Activated B cell treated with CpG ODN at 0.5 μM for 24 hours (primary cell): ENCODE measurements around the gene AGRN. TPM values are rescaled to one million over a fixed set of nuclear protein-coding genes. Genes with fewer than 3 reads are reported as not detected.

Experiments
- ATAC-seq: fragments of 200-7000 bp; cut with Tn5 transposase; one replicate; pipeline ENCODE4 v1.10.0; 2021; ENCODE audit warnings: low read depth, mild to moderate bottlenecking, moderate library complexity
- CTCF ChIA-PET: fragments of 350-600 bp; sonication (Branson Sonifier 250); formaldehyde crosslinking; loops from one replicate; lab custom pipeline; 2021; ENCODE audit warnings: antibody characterized with exemption; lab: Charles Lee
- POLR2A ChIA-PET: fragments of 350-600 bp; sonication (Branson Sonifier 250); formaldehyde crosslinking; loops from one replicate; lab custom pipeline; 2021; ENCODE audit warnings: antibody characterized with exemption; lab: Charles Lee
- DNase-seq: peaks from one replicate; pipeline ENCODE4 v3.0.0; 2022
- H3K27ac Mint-ChIP-seq: one replicate; pipeline ENCODE4 v1.8.0; 2020; ENCODE audit warnings: mixed read lengths
- H3K27me3 Mint-ChIP-seq: one replicate; pipeline ENCODE4 v1.8.0; 2021; ENCODE audit warnings: mixed read lengths
- H3K36me3 Mint-ChIP-seq: one replicate; pipeline ENCODE4 v1.8.0; 2021; ENCODE audit warnings: low read depth, mixed read lengths
- H3K4me1 Mint-ChIP-seq: one replicate; pipeline ENCODE4 v1.8.0; 2021; ENCODE audit warnings: mixed read lengths
- H3K4me3 Mint-ChIP-seq: one replicate; pipeline ENCODE4 v1.8.0; 2020; ENCODE audit warnings: mild to moderate bottlenecking, mixed read lengths
- H3K9me3 Mint-ChIP-seq: one replicate; pipeline ENCODE4 v1.8.0; 2020; ENCODE audit warnings: mixed read lengths
- intact Hi-C: fragments of 100-400 bp; cut with micrococcal nuclease; formaldehyde crosslinking; loops from one replicate; pipeline ENCODE4 v1.15.1; 2024
- total RNA-seq: library from RNA; stranded (reverse); gene quantifications from 2 replicates; pipeline ENCODE4 v1.2.3, GENCODE V29; 2022
- TF ChIP-seq, protein P1 (sequence below): fragments of 200-600 bp; IDR thresholded peaks from one replicate; pipeline ENCODE4 v1.8.0; 2022; ENCODE audit warnings: antibody characterized with exemption, mild to moderate bottlenecking

AGRN gene
- total RNA-seq, 1 donor from 2014 or later: 27.1 TPM

DNA sequence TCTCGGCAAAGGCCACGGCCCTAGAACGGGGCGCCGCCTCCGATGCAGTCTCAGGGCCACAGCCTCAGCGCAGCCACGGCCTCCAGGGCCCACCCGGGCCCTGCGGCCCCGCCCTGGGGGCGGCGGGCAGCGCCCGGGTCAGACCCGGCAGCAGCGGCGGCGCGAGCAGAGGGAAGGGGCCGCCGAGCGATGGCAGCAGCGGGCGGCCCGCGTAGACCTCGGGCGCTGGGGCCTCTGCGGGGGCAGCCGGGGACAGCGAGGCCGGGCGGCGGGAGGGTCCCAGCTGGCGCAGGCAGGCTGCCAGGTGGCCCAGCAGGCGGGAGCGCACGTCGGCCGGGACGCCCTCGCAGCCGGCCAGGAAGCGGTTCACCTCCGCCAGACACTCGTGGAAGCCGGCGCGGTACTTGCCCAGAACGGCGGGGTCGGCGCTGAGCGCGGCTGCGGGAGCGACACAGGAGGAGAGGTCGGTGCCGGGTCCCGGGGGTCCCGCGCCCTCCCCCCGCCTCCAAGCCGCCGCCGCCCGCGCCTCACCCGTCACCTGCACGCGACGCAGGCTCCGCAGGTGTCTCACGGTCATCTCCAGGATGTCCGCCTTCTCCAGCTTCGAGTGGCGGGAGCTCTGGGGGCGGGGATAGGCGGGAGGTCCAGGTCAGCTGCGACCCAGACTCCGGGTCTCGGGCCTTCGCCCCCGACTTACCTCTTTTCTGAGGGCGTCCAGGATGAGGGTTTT lies 20.8 kb upstream of the AGRN start:
- ATAC-seq: peak; percentile 8

DNA sequence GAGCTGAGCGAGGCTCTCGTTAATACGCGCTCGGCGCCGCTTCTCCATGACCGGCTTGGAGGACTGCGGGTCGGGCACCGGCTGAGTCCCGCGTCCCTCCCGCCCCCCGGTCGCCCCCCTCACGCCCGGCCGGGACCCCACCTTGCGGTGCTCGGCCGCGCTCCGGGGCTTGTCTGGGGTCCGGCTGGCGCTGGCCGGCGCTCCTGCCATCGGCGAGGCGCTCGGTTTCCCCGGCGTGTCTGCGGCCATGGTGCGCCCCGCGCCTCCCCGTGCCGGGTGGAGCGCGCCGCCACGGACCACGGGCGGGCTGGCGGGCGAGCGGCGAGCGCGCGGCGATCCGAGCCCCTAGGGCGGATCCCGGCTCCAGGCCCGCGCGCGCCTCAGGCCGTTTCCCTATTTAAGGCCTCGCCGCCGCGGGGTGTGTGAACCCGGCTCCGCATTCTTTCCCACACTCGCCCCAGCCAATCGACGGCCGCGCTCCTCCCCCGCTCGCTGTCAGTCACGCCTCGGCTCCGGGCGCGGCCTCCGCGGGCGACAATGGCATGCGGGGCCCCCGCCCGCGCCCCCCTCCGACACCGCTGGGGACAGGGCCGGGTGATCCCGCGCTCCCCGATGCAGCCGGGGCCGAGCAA lies 20.1 kb upstream of the AGRN start, which contains the start of gene HES4:
Gene HES4 (minus strand): TSS at position 373 of the 632 bp plus-strand sequence. CDS start 124 bp downstream, at position 249.
- POLR2A ChIA-PET: no interaction called here
- intact Hi-C loops: loop anchor here (2.0 kb wide), 1 partner anchor 13 kb away; the partner anchor contains the start of gene ISG15

More for the DNA sequence above, 20.8 kb upstream of the AGRN start:
- Mint-ChIP-seq H3K36me3 (no peaks in the 10 kb centered on the region), H3K27ac (no peak overlapping the region), H3K4me1 (peaks cover 15% of the 10 kb centered on the region), H3K27me3 (peaks cover 27% of the 10 kb centered on the region), H3K4me3 (peak overlapping the region; percentile 53), H3K9me3 (no peaks in the 10 kb centered on the region)
- TF ChIP-seq, protein P1, sequence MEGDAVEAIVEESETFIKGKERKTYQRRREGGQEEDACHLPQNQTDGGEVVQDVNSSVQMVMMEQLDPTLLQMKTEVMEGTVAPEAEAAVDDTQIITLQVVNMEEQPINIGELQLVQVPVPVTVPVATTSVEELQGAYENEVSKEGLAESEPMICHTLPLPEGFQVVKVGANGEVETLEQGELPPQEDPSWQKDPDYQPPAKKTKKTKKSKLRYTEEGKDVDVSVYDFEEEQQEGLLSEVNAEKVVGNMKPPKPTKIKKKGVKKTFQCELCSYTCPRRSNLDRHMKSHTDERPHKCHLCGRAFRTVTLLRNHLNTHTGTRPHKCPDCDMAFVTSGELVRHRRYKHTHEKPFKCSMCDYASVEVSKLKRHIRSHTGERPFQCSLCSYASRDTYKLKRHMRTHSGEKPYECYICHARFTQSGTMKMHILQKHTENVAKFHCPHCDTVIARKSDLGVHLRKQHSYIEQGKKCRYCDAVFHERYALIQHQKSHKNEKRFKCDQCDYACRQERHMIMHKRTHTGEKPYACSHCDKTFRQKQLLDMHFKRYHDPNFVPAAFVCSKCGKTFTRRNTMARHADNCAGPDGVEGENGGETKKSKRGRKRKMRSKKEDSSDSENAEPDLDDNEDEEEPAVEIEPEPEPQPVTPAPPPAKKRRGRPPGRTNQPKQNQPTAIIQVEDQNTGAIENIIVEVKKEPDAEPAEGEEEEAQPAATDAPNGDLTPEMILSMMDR: no peak
- intact Hi-C loops: loop anchor here (2.0 kb wide), 1 partner anchor 14 kb away; the partner anchor contains the start of gene ISG15
- no peak for DNase-seq
- POLR2A ChIA-PET: no interaction called here
- CTCF ChIA-PET: no interaction called here

DNA sequence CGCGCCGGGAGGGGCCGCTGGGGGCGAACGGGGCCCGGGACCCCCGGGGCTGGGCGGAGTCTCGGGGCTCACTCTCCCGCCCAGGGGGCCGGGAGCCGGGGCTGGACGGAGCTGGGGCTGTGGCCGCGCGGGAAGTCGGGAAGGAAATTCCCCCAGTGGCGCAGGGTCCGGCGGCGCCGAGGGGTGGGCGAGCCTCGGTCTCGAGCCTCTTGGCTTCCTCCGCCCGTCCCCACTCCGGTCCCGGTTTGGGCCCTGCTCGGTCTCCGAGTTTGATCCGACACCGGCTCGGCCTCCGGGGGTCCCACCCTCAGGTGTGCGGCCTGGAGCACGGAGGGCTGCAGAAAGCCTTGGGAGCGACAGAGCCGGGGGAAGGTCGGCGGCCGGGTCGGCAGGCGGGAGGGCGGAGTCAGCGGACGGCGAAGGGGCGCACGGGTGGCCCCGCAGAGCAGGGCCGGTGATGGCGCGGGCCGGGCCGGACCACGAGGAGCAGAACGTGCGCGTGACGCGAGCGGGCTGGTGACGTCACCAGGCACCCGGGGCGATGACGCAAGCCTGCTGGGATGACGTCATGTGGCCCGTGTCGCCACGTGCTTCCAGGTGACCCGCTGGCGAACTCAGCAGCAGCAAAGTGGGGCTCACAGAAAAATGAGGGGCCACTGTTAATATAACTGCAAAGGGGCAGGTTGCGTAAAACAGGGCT lies 19.4 kb upstream of the AGRN start:
- Mint-ChIP-seq H3K27me3 (peaks cover 29% of the 10 kb centered on the region), H3K4me3 (peak overlapping the region; percentile 75), H3K36me3 (no peaks in the 10 kb centered on the region), H3K27ac (no peak overlapping the region), H3K9me3 (no peaks in the 10 kb centered on the region), H3K4me1 (peaks cover 24% of the 10 kb centered on the region)
- TF ChIP-seq, protein P1: no peak
- POLR2A ChIA-PET: interaction anchor here (2.2 kb wide), 1 partner anchor 13 kb away, joined by 10 read pairs; the partner anchor contains the start of gene ISG15
- intact Hi-C loops: loop anchor here (1.0 kb wide), 1 partner anchor 16 kb away; no protein-coding TSS in a partner anchor
- CTCF ChIA-PET: interaction anchor here (1.6 to 2.1 kb wide), 2 partner anchors 18 to 63 kb away, joined by 4 to 8 read pairs; partner anchors contain the start of gene PERM1
- peak; percentile 66 for DNase-seq
- ATAC-seq: peak; percentile 25

More for the DNA sequence above, 20.1 kb upstream of the AGRN start, which contains the start of gene HES4:
- no peaks in the 10 kb centered on the region for H3K36me3 Mint-ChIP-seq
- peak within 1 kb of the TSS; percentile 75 for H3K4me3 Mint-ChIP-seq
- CTCF ChIA-PET: no interaction called here
- peaks cover 19% of the 10 kb centered on the region for H3K4me1 Mint-ChIP-seq
- peak; percentile 60 for DNase-seq
- peak; percentile 64 for ATAC-seq
- H3K27ac Mint-ChIP-seq: no peak within 1 kb of the TSS
- TF ChIP-seq, protein P1: no peak
- no peaks in the 10 kb centered on the region for H3K9me3 Mint-ChIP-seq
- H3K27me3 Mint-ChIP-seq: peaks cover 27% of the 10 kb centered on the region

DNA sequence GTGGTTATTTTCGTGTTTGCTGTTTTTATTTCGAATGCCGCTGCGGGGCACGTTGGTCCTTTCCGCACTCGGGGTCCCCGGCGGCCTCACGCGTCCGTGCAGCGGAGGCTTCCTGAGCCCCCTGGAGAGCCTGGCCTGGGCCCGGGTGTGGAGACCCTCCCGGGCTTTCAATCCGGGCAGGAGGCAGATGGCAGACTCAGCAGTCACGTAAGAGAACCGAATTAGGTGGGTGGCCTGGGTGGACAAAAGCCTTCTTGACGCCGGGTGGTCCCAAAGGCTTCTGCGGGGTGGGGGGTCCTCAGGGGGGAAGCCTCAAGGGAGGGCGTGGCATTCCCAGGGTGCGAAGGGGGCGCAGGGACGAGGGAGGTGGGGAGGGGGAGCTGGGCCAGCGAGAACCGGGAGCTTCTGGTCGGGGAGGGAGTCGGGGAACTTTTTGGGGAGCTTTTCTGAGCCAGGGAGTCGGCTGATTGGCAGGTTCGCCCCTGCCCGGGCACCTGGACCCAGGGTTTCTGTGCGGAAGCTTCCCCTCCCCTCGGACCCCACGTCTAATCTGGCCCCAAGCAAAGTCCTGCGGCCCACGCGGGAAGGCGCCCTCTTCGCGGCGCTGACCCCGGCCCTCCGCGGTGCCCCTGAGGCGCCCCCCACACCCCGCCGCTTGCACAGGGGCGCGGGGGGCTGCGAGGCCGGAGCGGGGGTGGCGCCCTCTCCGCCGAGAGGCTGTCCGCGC lies 18.7 kb upstream of the AGRN start:
- no peak for ATAC-seq
- POLR2A ChIA-PET: interaction anchor here (2.2 kb wide), 1 partner anchor 12 kb away, joined by 10 read pairs; the partner anchor contains the start of gene ISG15
- DNase-seq: no peak
- H3K27ac Mint-ChIP-seq: no peak overlapping the region
- no peaks in the 10 kb centered on the region for H3K36me3 Mint-ChIP-seq
- intact Hi-C loops: loop anchor here (1.0 kb wide), 1 partner anchor 17 kb away; no protein-coding TSS in a partner anchor
- TF ChIP-seq, protein P1: no peak
- CTCF ChIA-PET: interaction anchor here (0.7 to 2.2 kb wide), 4 partner anchors 13 to 568 kb away, joined by 3 to 14 read pairs (median 6); partner anchors contain the start of genes ISG15 and PERM1
- peaks cover 28% of the 10 kb centered on the region for H3K27me3 Mint-ChIP-seq
- H3K4me3 Mint-ChIP-seq: peak overlapping the region; percentile 75
- no peaks in the 10 kb centered on the region for H3K9me3 Mint-ChIP-seq
- peaks cover 21% of the 10 kb centered on the region for H3K4me1 Mint-ChIP-seq
